Measurements from ENCODE around the gene SPIB.

The SPIB gene

DNA sequence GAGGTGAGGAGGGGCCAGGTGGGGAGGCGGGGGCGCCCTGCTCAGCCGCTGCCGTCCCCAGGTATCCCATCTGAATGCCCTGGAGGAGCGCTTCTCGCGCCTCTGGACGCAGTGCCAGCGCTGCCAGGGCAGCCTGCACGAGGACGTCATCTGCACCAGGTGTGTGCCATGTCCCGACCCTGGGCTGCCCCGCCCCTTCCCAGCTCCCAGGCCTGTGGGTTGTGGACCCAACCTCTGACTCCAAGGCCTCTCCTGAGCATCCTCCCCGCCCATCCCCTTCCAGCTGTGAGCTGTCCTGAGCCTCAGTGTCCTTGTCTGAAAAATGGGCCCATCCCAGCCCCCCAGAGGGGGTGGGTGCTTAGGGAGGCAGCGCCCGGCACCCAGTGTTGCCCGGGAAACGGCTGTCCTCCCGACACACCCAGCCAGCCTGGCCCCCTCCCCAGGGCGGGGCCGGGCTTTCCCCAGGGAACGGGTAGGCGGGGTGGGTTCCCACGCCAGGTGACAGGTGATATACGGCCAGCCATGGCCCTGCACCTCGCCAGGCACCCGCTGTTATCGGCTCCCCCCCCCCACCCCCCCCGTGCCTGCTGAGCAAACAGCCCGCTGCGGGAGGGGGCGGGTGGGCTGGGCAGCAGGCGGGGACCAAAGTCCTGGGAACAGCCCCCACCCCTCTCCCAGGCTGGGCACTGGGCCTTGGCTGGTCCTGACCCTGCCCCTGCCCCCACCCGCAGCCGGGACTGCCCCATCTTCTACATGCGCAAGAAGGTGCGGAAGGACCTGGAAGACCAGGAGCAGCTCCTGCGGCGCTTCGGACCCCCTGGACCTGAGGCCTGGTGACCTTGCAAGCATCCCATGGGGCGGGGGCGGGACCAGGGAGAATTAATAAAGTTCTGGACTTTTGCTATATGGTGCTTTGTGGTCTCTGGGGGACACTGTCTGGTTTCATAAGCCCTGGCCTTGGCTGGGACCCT lies 1.3 kb upstream of the SPIB start:
- DNase-seq (ENCODE audit: low read depth in 1 of 2, low spot score in 1 of 2): no peak

DNA sequence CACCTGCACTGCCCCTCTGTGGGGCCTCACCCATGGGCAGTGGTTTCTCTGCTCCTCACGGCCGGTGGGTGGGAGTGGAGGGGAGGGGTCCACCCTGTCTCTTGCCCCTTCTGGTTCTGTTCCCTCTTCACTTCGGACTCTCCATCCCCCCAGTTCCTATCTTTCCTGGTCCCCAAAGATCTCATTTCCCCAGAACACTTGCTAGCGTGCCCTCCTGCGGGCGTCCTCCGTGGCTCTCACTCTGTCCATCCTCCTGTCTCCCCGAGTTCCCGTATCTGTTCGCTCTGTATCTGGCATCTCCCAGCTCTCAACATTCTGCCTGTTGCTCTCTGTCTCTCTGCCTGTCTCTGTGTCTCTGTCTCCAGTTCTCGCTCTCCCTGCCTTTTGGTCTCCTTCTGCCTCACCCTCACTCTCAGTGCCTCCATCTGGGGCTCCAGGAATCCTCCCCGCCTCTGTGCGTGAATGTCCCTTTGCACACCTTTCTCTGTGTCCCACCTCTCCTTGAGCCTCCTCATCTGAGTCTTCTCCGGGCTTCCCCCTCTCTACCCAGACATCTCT lies 363 bp downstream of the SPIB start:
- DNase-seq (ENCODE audit: low read depth in 1 of 2, low spot score in 1 of 2): no peak

DNA sequence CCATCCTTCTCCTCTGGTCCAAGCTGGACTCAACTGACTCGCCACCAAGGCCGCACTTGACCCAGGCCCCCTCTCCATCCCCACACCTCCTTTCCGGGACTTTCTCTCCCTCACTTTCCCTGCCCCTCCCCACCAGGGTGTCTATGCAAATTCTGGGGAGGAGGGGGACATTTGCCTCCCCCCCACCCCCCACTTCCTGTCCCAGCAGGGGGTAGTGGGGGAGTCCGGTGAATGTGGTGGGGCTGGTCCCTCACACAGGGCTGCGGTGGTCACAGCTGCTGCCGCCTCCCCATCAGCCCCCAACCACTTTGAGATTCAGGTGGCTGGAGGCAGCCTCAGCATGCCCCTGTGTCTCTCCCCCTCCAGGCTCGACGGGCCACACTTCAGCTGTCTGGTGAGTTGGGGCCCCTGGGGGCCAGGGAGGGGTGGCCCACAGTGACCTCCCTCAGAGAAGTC lies 870 bp downstream of the SPIB start:
- no peak for DNase-seq (ENCODE audit: low read depth in 1 of 2, low spot score in 1 of 2)

DNA sequence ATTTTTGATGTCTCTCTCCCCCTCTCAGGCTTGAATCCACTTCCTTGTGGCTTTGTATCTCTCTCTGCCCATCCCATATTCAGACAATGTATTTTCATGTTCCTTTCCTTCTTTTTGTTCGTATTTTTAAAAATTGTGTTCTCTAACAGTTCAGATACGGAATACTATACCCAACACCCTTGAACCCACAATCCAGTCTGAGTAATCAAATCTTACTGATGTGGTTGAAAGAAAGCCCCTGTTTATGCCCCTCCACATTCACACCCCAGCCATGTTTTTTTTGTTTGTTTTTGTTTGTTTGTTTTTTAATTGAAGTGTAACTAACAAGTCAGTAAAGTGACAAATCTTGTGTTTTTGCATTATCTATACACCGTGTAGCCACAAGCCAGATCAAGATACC lies 1.4 kb downstream of the SPIB start:
- DNase-seq (ENCODE audit: low read depth in 1 of 2, low spot score in 1 of 2): no peak

DNA sequence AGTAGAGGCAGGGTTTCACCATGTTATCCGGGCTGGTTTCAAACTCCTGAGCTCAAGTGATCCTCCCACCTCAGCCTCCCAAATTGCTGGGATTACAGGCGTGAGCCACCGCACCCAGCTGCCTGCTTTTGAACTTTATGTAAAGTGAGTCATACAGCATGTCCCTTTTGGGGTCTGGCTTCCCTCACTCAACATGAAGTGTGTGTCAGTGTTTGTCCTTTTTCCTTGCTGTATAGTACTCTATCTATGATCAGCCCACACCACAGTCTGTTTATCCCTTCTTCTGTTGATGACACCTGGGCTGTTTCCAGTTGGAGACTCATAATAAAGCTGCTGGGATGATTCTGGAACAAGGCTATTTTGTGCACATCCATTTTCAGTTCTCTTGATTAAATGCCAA lies 2.1 kb downstream of the SPIB start:
- no peak for DNase-seq (ENCODE audit: low read depth in 1 of 2, low spot score in 1 of 2)

DNA sequence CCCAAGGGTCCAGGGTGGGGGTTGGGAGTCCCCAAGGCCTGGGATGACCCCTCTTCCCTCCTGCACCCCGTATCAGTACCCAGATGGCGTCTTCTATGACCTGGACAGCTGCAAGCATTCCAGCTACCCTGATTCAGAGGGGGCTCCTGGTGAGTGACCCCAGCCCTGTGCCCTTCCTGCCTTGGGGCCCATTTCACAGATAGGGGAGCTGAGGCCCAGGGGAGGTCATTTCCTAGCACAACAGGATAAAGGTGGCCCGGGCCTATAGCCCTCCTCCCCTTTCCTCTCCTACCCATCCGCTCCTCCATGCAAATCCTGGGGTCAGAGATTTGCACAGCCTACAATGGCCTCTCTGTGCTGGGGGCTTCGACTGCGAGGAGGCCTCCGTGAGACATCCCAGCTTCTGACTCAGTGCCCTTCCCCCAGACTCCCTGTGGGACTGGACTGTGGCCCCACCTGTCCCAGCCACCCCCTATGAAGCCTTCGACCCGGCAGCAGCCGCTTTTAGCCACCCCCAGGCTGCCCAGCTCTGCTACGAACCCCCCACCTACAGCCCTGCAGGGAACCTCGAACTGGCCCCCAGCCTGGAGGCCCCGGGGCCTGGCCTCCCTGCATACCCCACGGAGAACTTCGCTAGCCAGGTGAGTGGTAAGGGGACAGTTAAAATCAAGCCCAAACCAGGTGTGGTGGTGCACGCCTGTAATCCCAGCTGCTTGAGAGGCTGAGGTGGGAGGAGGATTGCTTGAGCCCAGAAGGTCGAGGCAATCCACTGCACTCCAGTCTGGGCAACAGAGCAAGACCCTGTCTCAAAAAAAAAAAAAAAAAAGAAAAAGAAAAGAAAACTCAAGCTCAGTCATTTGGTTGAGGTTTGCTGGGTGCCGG lies 3.9 kb downstream of the SPIB start:
- no peak for DNase-seq (ENCODE audit: low read depth in 1 of 2, low spot score in 1 of 2)

DNA sequence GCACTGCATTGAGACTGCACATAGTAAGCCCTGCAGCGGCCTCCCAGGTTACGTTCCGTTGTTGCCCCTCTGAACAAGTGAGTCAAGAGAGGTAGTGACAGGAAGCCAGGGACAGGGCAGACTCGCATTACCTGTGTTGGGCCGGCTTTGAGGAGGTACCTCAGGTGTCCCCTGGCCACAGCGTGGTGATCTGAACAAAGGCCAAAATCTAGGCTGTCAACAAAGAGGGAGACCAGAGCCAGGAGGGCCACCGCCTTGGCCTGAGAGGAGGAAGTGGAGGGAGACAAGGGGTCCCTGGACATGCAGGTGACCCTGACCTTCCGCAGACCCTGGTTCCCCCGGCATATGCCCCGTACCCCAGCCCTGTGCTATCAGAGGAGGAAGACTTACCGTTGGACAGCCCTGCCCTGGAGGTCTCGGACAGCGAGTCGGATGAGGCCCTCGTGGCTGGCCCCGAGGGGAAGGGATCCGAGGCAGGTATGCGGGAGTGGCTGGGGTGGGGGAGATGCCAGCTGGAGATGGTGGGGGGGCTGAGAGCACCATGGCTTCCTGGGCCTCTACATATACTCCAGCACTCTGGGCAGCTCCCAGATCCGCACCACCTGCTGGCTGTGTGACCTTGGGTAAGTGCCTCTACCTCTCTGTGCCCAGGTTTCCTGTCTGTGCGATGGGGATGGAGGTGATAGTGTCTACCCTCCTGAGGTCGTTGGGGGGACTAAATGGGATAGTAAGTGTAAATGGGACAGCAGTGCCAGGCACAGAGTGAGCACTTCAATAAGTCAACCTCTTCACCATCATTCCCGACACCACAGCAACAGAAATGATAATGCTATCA lies 4.8 kb downstream of the SPIB start:
- no peak for DNase-seq (ENCODE audit: low read depth in 1 of 2, low spot score in 1 of 2)

DNA sequence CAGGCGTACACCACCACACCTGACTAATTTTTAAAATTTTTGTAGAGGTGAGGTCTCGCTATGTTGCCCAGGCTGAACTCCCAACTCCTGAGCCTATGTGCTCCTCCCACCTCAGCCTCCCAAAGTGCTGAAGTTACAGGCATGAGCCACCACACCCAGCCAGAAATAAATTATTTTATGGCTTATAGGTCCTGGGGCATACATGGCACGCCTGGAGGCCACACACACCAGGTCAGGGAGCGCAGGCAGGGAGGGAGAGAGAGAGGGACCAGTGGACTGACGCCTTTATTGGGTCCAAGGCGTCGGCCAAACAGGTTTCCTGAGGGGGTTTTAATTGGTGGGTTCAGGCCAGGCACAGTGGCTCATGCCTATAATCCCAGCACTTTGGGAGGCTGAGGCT lies 6.8 kb downstream of the SPIB start:
- no peak for DNase-seq (ENCODE audit: low read depth in 1 of 2, low spot score in 1 of 2)

DNA sequence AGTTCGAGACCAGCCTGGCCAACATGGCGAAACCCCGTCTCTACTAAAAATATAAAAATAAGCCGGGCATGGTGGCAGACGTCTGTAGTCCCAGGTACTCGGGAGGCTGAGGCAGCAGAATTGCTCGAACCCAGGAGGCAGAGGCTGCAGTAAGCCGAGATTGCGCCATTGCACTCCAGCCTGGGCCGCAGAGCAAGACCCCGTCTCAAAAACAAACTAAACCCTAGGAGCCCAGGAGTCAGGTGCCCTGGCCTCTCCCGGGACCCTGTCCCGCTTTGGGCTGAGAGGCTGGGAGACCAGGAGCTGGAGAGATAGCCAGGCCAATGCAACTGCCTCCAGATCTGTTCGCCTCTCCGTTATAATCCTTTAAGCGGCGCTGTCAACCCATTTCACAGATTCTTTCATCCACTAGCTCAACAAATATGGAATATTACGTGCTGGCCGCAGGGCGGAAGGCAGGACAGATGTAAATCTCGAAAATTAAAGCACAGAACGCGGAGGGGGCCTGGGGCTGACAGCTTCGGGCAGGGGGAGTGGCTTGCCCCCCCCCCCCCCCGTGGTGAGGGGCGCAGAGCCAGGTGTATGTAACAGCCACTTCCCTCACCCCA lies 8.7 kb downstream of the SPIB start:
- no peak for DNase-seq (ENCODE audit: low read depth in 1 of 2, low spot score in 1 of 2)

DNA sequence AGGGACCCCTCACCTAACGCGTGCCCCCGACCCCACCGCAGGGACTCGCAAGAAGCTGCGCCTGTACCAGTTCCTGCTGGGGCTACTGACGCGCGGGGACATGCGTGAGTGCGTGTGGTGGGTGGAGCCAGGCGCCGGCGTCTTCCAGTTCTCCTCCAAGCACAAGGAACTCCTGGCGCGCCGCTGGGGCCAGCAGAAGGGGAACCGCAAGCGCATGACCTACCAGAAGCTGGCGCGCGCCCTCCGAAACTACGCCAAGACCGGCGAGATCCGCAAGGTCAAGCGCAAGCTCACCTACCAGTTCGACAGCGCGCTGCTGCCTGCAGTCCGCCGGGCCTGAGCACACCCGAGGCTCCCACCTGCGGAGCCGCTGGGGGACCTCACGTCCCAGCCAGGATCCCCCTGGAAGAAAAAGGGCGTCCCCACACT lies 9.3 kb downstream of the SPIB start:
- peak in 1 of 2 donors; percentile 20 for DNase-seq (ENCODE audit: low read depth in 1 of 2, low spot score in 1 of 2)

DNA sequence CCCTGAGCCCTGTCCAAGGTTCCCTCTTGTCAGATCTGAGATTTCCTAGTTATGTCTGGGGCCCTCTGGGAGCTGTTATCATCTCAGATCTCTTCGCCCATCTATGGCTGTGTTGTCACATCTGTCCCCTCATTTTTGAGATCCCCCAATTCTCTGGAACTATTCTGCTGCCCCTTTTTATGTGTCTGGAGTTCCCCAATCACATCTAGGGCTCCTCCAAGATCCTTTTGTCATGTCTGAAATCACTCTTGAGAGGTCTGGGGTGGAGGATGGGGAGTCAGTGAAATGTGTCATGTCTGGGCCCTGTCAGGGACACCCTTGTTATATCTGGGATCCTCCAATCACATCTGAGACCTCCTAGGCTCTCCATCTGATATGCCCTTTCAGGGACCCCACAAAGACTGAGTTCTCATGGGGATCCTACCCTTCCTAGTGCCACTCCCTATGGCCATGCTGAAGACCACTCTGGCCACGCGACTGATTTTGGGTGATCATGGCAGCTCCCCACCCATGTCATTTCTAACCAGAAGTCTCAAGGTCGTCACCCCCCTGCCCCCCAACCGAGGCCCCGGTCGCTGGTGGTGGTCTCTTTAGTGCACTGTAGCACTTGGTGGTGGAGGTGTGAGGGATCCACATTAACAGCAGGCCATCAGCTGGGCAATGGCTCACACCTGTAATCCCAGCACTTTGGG lies 10.2 kb downstream of the SPIB start:
- no peak for DNase-seq (ENCODE audit: low read depth in 1 of 2, low spot score in 1 of 2)

DNA sequence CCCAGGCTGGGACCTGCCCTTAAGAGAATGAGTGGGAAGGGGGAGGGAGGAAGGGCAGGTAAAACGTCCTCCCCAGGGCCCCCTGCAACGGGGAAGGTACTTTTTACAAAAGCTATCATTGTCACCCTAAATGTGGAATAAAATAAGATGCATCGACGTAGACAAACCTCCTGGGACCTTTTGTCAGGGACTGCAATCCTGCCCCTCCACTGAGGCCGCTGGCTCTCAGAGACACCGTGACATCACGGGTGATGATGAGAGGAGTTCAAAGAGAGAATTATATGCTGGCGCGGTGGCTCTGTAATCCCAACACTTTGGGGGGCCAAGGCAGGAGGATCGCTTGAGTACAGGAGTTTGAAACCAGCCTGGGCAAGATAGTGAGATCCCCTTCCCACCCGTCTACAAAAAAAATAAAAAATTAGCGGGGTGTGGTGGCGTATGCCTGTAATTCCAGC lies 12.2 kb downstream of the SPIB start:
- DNase-seq (ENCODE audit: low read depth in 1 of 2, low spot score in 1 of 2): no peak

DNA sequence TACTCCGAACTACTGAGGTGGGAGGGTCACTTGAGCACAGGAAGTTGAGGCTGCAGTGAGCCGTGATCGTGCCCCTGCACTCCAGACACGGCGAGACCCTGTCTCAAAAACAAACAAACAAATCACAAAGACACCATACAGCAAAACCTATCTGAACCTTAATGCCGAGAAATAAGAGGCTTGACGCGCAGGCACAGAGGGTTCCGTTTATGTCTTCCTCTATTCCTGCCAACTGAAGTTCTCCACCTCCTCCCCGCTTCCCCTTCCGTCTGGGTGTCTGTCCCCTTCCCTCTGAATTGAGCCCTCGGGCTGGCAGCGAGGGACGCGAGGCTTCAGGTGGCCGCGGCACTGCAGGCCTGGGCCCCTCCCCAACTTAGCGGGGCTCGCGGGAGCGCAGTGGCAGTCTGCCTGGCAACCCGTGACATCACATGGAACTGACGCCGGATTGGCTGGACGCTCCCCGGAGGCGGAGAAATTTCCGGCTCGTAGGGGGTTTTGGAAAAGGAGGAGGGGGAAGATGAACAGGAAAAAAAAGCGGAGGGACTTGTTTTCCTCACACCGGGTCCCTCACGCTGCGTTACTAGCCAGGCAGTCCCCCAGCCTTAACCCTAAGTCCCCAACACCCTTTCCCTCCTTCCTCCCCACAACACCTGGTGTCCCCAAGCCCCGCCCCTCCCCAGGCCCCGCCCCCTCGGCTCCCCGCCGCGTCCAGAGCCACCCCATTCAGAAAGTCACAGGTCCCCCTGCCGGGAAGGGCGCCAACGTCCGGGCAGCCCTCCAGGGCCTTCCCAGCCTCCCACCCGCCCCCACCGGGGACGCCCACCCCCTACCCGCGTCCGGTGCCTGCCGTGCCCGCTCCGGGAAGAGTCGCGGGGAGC lies 12.8 kb downstream of the SPIB start:
- DNase-seq (ENCODE audit: low read depth in 1 of 2, low spot score in 1 of 2): peak; percentile 76 to 90

DNA sequence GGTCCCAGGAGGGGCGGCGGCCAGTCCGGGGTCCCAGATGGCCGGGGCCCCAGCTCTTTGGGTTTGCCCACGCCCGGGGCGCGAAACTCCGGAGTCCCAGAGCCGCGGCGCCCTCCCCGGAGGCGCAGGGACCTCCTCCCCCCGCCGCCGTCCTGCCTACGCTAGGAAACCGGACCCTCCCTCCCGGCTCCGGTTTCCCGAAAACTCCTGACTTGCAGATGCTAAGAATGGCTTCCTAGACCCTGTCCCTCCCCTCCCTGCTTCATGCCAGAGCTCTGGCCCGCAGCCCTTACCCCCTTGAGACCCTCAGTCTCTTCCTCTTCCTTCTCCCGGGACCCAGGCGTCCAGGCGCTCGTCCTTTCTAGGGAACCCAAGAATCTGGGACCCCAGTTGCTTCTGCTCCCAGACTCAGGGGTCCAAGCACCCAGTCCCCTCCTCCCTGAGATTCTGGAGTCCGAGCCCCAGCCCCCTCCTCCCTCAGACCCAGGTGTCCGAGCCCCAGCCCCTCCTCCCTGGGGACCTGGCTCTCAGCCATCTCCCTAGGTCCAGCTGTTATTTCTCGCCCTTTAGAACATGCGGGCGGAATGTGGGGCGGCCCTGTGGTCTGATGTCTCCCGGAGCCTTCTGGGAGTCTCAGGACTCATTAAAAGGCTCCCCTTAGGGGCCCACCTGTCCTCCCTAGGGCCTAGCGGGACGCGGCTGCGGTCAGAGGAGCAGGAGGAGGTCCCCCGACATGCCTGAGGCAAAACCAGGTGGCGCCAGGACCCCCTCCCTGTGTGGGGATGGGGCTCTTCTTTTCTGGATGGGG lies 13.7 kb downstream of the SPIB start, which contains the start of gene MYBPC2:
TSS of gene MYBPC2 (plus strand) at position 672 of the 808 bp plus-strand sequence. CDS start at position 734, 62 bp downstream.
- DNase-seq (ENCODE audit: low read depth in 1 of 2, low spot score in 1 of 2): no peak

DNA sequence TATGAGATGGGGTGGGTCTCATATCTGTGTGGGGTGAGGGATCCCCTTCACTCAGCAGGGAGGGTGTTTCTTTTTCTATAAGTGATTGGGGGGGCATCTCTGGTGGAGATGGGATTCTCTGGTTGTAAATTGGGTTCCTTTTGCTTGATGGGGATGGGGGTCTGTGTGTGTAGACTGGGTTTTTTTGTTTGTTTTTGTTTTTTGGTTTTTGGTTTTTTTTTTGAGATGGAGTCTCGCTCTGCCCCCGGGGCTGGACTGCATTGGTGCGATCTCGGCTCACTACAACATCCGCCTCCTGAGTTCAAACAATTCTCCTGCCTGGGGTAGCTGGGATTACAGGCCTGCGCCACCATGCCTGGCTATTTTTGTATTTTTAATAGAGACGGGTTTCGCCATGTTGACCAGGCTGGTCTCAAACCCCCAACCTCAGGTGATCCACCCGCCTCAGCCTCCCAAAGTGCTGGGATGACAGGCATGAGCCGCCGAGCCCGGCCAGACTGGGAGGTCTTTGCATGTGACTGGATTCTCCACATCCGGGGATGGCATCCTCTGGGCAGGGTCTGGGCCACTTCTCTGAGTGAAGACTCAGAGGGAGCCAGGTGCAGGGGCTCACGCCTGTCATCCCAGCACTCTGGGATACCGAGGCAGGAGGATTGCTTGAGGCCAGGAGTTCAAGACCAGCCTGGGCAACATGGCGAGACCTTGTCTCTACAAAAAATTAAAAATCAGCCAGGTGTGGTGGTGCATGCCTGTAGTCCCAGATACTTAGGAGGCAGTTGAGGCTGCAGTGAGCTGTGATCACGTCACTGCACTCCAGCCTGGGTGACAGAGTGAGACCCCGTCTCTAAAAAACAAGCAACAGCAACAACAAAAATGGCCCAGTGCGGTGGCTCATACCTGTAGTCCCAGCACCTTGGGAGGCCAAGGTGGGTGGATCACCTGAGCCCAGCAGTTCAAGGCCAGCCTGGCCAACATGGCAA lies 14.8 kb downstream of the SPIB start:
- DNase-seq (ENCODE audit: low read depth in 1 of 2, low spot score in 1 of 2): no peak

DNA sequence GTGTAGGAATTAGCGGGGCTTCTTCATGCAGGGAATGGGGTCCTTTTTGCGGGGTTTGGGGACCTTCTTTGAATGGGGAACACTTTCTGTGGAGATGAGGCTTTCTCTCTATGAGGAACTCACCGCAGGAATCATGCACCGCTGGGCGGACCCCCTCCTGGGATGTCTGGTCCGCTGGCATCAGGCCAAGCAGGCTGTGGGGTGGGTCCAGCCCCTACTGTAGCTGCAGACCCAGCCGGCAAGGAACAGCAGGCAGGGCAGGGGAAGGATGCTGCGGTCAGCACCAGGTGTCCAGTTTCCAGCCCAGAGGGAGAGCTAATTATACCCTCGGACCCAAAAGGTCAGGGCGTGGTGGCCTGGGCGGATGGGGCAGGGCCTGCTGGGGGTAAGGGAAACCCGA lies 15.8 kb downstream of the SPIB start:
- DNase-seq (ENCODE audit: low read depth in 1 of 2, low spot score in 1 of 2): no peak

All from activated CD4-positive, alpha-beta T cell treated with anti-CD3 and anti-CD28 coated beads, Interleukin-2, amount 50 U/mL, for 24 hours (primary cell).